Gastrocnemius medialis (tissue), 4 donors: ENCODE data around the gene PGGHG.

Experiments used
- POLR2A ChIP-seq, 2 donors: fragments of 450-650 bp; IDR thresholded peaks; one replicate each; pipeline ENCODE4 v1.6.1; 2017; ENCODE audit warnings: antibody characterized with exemption in 2 of 2, mild to moderate bottlenecking in 2 of 2, moderate library complexity in 2 of 2
- TF ChIP-seq, protein P1 (sequence below), 5 experiments: fragments of 450-650 bp in 3 of 5; fragments of 200-600 bp in 2 of 5; sonication (generic) in 2 of 5; IDR thresholded peaks in 4 of 5; conservative IDR thresholded peaks in 1 of 5; 1 replicate in 4 of 5; 2 replicates in 1 of 5; pipeline ENCODE4 v1.5.1; 2016 to 2019; ENCODE audit warnings: antibody characterized with exemption in 5 of 5, mild to moderate bottlenecking in 3 of 5, moderate library complexity in 3 of 5

GRCh38 chr11:304061-304506 lies 15.2 kb downstream of the PGGHG start:
- TF ChIP-seq, protein P1, sequence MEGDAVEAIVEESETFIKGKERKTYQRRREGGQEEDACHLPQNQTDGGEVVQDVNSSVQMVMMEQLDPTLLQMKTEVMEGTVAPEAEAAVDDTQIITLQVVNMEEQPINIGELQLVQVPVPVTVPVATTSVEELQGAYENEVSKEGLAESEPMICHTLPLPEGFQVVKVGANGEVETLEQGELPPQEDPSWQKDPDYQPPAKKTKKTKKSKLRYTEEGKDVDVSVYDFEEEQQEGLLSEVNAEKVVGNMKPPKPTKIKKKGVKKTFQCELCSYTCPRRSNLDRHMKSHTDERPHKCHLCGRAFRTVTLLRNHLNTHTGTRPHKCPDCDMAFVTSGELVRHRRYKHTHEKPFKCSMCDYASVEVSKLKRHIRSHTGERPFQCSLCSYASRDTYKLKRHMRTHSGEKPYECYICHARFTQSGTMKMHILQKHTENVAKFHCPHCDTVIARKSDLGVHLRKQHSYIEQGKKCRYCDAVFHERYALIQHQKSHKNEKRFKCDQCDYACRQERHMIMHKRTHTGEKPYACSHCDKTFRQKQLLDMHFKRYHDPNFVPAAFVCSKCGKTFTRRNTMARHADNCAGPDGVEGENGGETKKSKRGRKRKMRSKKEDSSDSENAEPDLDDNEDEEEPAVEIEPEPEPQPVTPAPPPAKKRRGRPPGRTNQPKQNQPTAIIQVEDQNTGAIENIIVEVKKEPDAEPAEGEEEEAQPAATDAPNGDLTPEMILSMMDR (IDR thresholded peaks at IDR 0.05 in 4 of 5, conservative IDR thresholded peaks at IDR 0.05 in 1 of 5), result no peak
- TF ChIP-seq POLR2A (IDR thresholded peaks at IDR 0.05), result no peak
